ENCODE results near the gene C19orf25. TPM values are rescaled to one million over a fixed set of nuclear protein-coding genes. Genes with fewer than 3 reads are reported as not detected.
"Not testable (repeated sequence)": the region's sequence is repeated elsewhere in the genome, so short reads cannot be mapped to it uniquely, and the experiment has no call there.

Gene C19orf25
- total RNA-seq, 1 donor from 2014 or later, result 28.5 TPM

GRCh38 chr19:1502433-1503088, 23.5 kb upstream of the C19orf25 start:
- H3K36me3 ChIP-seq, result no peaks in the 10 kb centered on the region
- intact Hi-C loops (cut with DNase I), result no loop called here
- no peak overlapping the region for H3K27ac ChIP-seq
- TF ChIP-seq CTCF (IDR thresholded peaks at IDR 0.05), result no peak
- no peak for ATAC-seq
- peaks cover 12% of the 10 kb centered on the region for H3K4me1 ChIP-seq
- H3K9me3 ChIP-seq, result no peaks in the 10 kb centered on the region
- DNase-seq, result no peak
- peaks cover 30% of the 10 kb centered on the region for H3K27me3 ChIP-seq (ENCODE audit: low read depth)
- no peak overlapping the region for H3K4me3 ChIP-seq

- no peak overlapping the region for H3K4me3 ChIP-seq
- intact Hi-C loops (cut with DNase I), result no loop called here
- ATAC-seq, result no peak
- peaks cover 8% of the 10 kb centered on the region for H3K4me1 ChIP-seq
- H3K9me3 ChIP-seq, result no peaks in the 10 kb centered on the region
- H3K36me3 ChIP-seq, result no peaks in the 10 kb centered on the region
- no peak for DNase-seq
- peaks cover 40% of the 10 kb centered on the region for H3K27me3 ChIP-seq (ENCODE audit: low read depth)
- no peak for TF ChIP-seq CTCF (IDR thresholded peaks at IDR 0.05)
- H3K27ac ChIP-seq, result no peak overlapping the region
Observed at GRCh38 chr19:1501200-1501595, 22.2 kb upstream of the C19orf25 start.

GRCh38 chr19:1499231-1499630, 20.2 kb upstream of the C19orf25 start:
- DNase-seq; ATAC-seq; H3K9me3 ChIP-seq; H3K4me3 ChIP-seq; H3K36me3 ChIP-seq; H3K27ac ChIP-seq; H3K4me1 ChIP-seq; intact Hi-C loops (cut with DNase I): not testable (repeated sequence)
- H3K27me3 ChIP-seq (ENCODE audit: low read depth), result peaks cover 39% of the 10 kb centered on the region

GRCh38 chr19:1497578-1498235, 18.7 kb upstream of the C19orf25 start:
- H3K36me3 ChIP-seq, result no peaks in the 10 kb centered on the region
- intact Hi-C loops (cut with DNase I), result no loop called here
- no peak overlapping the region for H3K4me3 ChIP-seq
- peaks cover 27% of the 10 kb centered on the region for H3K27me3 ChIP-seq (ENCODE audit: low read depth)
- ATAC-seq (no peak), DNase-seq (no peak)
- TF ChIP-seq CTCF (IDR thresholded peaks at IDR 0.05), result no peak
- no peaks in the 10 kb centered on the region for H3K4me1 ChIP-seq
- H3K9me3 ChIP-seq, result no peaks in the 10 kb centered on the region
- H3K27ac ChIP-seq, result no peak overlapping the region

GRCh38 chr19:1496714-1497577, 17.9 kb upstream of the C19orf25 start:
- TF ChIP-seq CTCF (IDR thresholded peaks at IDR 0.05), result no peak
- no peak overlapping the region for H3K4me3 ChIP-seq
- no peaks in the 10 kb centered on the region for H3K9me3 ChIP-seq
- peak in 1 of 2 donors; percentile 6 for ATAC-seq
- H3K36me3 ChIP-seq, result no peaks in the 10 kb centered on the region
- intact Hi-C loops (cut with DNase I), result no loop called here
- DNase-seq, result no peak
- no peaks in the 10 kb centered on the region for H3K4me1 ChIP-seq
- H3K27me3 ChIP-seq (ENCODE audit: low read depth), result peaks cover 23% of the 10 kb centered on the region
- no peak overlapping the region for H3K27ac ChIP-seq

Data from lower lobe of right lung (tissue), 2 donors.